ENCODE results near the gene EHF. TPM values are rescaled to one million over a fixed set of nuclear protein-coding genes. Genes with fewer than 3 reads are reported as not detected.
A peak's percentile ranks its signal among the peaks of the same experiment; 100 is the strongest.

Gene EHF
- total RNA-seq, 1 donor from 2014 or later, result not detected

GRCh38 chr11:34649597-34649996 lies 28.7 kb downstream of the EHF start:
- H3K36me3 Mint-ChIP-seq (ENCODE audit: low read depth), result no peaks in the 10 kb centered on the region
- intact Hi-C loops (cut with micrococcal nuclease), result no loop called here
- H3K27ac Mint-ChIP-seq, result no peak overlapping the region
- peaks cover 72% of the 10 kb centered on the region for H3K27me3 Mint-ChIP-seq
- H3K9me3 Mint-ChIP-seq, result no peaks in the 10 kb centered on the region
- H3K4me1 Mint-ChIP-seq, result peaks cover 24% of the 10 kb centered on the region
- no peak for DNase-seq
- H3K4me3 Mint-ChIP-seq, result no peak overlapping the region

GRCh38 chr11:34650528-34650927 lies 29.6 kb downstream of the EHF start:
- peak; percentile 91 for DNase-seq
- no peaks in the 10 kb centered on the region for H3K36me3 Mint-ChIP-seq (ENCODE audit: low read depth)
- H3K9me3 Mint-ChIP-seq, result no peaks in the 10 kb centered on the region
- peaks cover 24% of the 10 kb centered on the region for H3K4me1 Mint-ChIP-seq
- peak overlapping the region; percentile 77 for H3K27ac Mint-ChIP-seq
- intact Hi-C loops (cut with micrococcal nuclease), result loop anchor here (1.0 to 10.0 kb wide), 9 partner anchors 16 to 1012 kb away; partner anchors contain the start of gene TRIM44
- H3K4me3 Mint-ChIP-seq, result peak overlapping the region; percentile 58
- peaks cover 71% of the 10 kb centered on the region for H3K27me3 Mint-ChIP-seq

- H3K4me3 Mint-ChIP-seq, result no peak overlapping the region
- H3K27ac Mint-ChIP-seq, result no peak overlapping the region
- peaks cover 24% of the 10 kb centered on the region for H3K4me1 Mint-ChIP-seq
- no peaks in the 10 kb centered on the region for H3K9me3 Mint-ChIP-seq
- H3K36me3 Mint-ChIP-seq (ENCODE audit: low read depth), result no peaks in the 10 kb centered on the region
- intact Hi-C loops (cut with micrococcal nuclease), result loop anchor here (2.0 to 10.0 kb wide), 6 partner anchors 36 to 1011 kb away; partner anchors contain the start of gene TRIM44
- DNase-seq, result no peak
- H3K27me3 Mint-ChIP-seq, result peaks cover 69% of the 10 kb centered on the region
Observed at GRCh38 chr11:34651551-34651950, 30.7 kb downstream of the EHF start.

GRCh38 chr11:34652191-34652973 lies 31.5 kb downstream of the EHF start:
- H3K9me3 Mint-ChIP-seq, result no peaks in the 10 kb centered on the region
- intact Hi-C loops (cut with micrococcal nuclease), result loop anchor here (5.0 to 10.0 kb wide), 5 partner anchors 35 to 1010 kb away; partner anchors contain the start of gene TRIM44
- H3K27me3 Mint-ChIP-seq, result peaks cover 69% of the 10 kb centered on the region
- H3K27ac Mint-ChIP-seq, result no peak overlapping the region
- no peak for DNase-seq
- no peaks in the 10 kb centered on the region for H3K36me3 Mint-ChIP-seq (ENCODE audit: low read depth)
- H3K4me1 Mint-ChIP-seq, result peaks cover 24% of the 10 kb centered on the region
- no peak overlapping the region for H3K4me3 Mint-ChIP-seq

GRCh38 chr11:34653031-34653430 lies 32.1 kb downstream of the EHF start:
- H3K4me3 Mint-ChIP-seq, result no peak overlapping the region
- no peak for DNase-seq
- no peak overlapping the region for H3K27ac Mint-ChIP-seq
- peaks cover 64% of the 10 kb centered on the region for H3K27me3 Mint-ChIP-seq
- H3K4me1 Mint-ChIP-seq, result peaks cover 24% of the 10 kb centered on the region
- H3K9me3 Mint-ChIP-seq, result no peaks in the 10 kb centered on the region
- intact Hi-C loops (cut with micrococcal nuclease), result loop anchor here (5.0 to 10.0 kb wide), 5 partner anchors 34 to 1009 kb away; partner anchors contain the start of gene TRIM44
- no peaks in the 10 kb centered on the region for H3K36me3 Mint-ChIP-seq (ENCODE audit: low read depth)

- Mint-ChIP-seq H3K27me3 (peaks cover 68% of the 10 kb centered on the region), H3K4me1 (peaks cover 24% of the 10 kb centered on the region), H3K27ac (no peak overlapping the region), H3K36me3 (ENCODE audit: low read depth) (no peaks in the 10 kb centered on the region), H3K4me3 (peak overlapping the region; percentile 19), H3K9me3 (no peaks in the 10 kb centered on the region)
- no peak for DNase-seq
- intact Hi-C loops (cut with micrococcal nuclease), result loop anchor here (5.0 to 10.0 kb wide), 5 partner anchors 33 to 1008 kb away; partner anchors contain the start of gene TRIM44
Observed at GRCh38 chr11:34653851-34654482, 33.1 kb downstream of the EHF start.

GRCh38 chr11:34654483-34655334 lies 33.8 kb downstream of the EHF start:
- Mint-ChIP-seq H3K27ac (no peak overlapping the region), H3K27me3 (peaks cover 71% of the 10 kb centered on the region), H3K4me3 (no peak overlapping the region), H3K36me3 (ENCODE audit: low read depth) (no peaks in the 10 kb centered on the region), H3K9me3 (no peaks in the 10 kb centered on the region), H3K4me1 (peaks cover 24% of the 10 kb centered on the region)
- no peak for DNase-seq
- intact Hi-C loops (cut with micrococcal nuclease), result loop anchor here (5.0 to 10.0 kb wide), 5 partner anchors 33 to 1008 kb away; partner anchors contain the start of gene TRIM44

GRCh38 chr11:34655335-34656008 lies 34.6 kb downstream of the EHF start:
- intact Hi-C loops (cut with micrococcal nuclease), result loop anchor here (10.0 kb wide), 1 partner anchor 639 kb away; no protein-coding TSS in a partner anchor
- H3K27ac Mint-ChIP-seq, result no peak overlapping the region
- H3K36me3 Mint-ChIP-seq (ENCODE audit: low read depth), result no peaks in the 10 kb centered on the region
- DNase-seq, result no peak
- H3K9me3 Mint-ChIP-seq, result no peaks in the 10 kb centered on the region
- no peak overlapping the region for H3K4me3 Mint-ChIP-seq
- H3K4me1 Mint-ChIP-seq, result peaks cover 19% of the 10 kb centered on the region
- H3K27me3 Mint-ChIP-seq, result peaks cover 76% of the 10 kb centered on the region

GRCh38 chr11:34656062-34656720 lies 35.3 kb downstream of the EHF start:
- intact Hi-C loops (cut with micrococcal nuclease), result loop anchor here (10.0 kb wide), 1 partner anchor 639 kb away; no protein-coding TSS in a partner anchor

GRCh38 chr11:34658071-34659015 lies 37.5 kb downstream of the EHF start:
- intact Hi-C loops (cut with micrococcal nuclease), result loop anchor here (10.0 kb wide), 1 partner anchor 636 kb away; no protein-coding TSS in a partner anchor
- H3K4me1 Mint-ChIP-seq, result peaks cover 2% of the 10 kb centered on the region
- no peak overlapping the region for H3K4me3 Mint-ChIP-seq
- H3K27ac Mint-ChIP-seq, result no peak overlapping the region
- peaks cover 76% of the 10 kb centered on the region for H3K27me3 Mint-ChIP-seq
- H3K9me3 Mint-ChIP-seq, result no peaks in the 10 kb centered on the region
- DNase-seq, result no peak
- no peaks in the 10 kb centered on the region for H3K36me3 Mint-ChIP-seq (ENCODE audit: low read depth)

More at GRCh38 chr11:34656062-34656720, 35.3 kb downstream of the EHF start:
- H3K4me1 Mint-ChIP-seq, result peaks cover 13% of the 10 kb centered on the region
- no peaks in the 10 kb centered on the region for H3K9me3 Mint-ChIP-seq
- no peaks in the 10 kb centered on the region for H3K36me3 Mint-ChIP-seq (ENCODE audit: low read depth)
- DNase-seq, result no peak
- peaks cover 81% of the 10 kb centered on the region for H3K27me3 Mint-ChIP-seq
- H3K4me3 Mint-ChIP-seq, result no peak overlapping the region
- H3K27ac Mint-ChIP-seq, result no peak overlapping the region

- Mint-ChIP-seq H3K9me3 (no peaks in the 10 kb centered on the region), H3K36me3 (ENCODE audit: low read depth) (no peaks in the 10 kb centered on the region), H3K27me3 (peaks cover 67% of the 10 kb centered on the region), H3K4me3 (no peak overlapping the region), H3K27ac (no peak overlapping the region), H3K4me1 (no peaks in the 10 kb centered on the region)
- DNase-seq, result no peak
- intact Hi-C loops (cut with micrococcal nuclease), result loop anchor here (10.0 kb wide), 1 partner anchor 636 kb away; no protein-coding TSS in a partner anchor
Observed at GRCh38 chr11:34659096-34659733, 38.3 kb downstream of the EHF start.

Data from activated CD4-positive, alpha-beta T cell treated with anti-CD3 and anti-CD28 coated beads, Interleukin-2, amount 10 ng/mL, durations not matched to agents 24 days and 14 days (primary cell).